ENCODE data around the gene GABBR2. TPM values are rescaled to one million over a fixed set of nuclear protein-coding genes. Genes with fewer than 3 reads are reported as not detected.

Gene GABBR2
- total RNA-seq, 1 donor from 2014 or later: 0.74 TPM

DNA sequence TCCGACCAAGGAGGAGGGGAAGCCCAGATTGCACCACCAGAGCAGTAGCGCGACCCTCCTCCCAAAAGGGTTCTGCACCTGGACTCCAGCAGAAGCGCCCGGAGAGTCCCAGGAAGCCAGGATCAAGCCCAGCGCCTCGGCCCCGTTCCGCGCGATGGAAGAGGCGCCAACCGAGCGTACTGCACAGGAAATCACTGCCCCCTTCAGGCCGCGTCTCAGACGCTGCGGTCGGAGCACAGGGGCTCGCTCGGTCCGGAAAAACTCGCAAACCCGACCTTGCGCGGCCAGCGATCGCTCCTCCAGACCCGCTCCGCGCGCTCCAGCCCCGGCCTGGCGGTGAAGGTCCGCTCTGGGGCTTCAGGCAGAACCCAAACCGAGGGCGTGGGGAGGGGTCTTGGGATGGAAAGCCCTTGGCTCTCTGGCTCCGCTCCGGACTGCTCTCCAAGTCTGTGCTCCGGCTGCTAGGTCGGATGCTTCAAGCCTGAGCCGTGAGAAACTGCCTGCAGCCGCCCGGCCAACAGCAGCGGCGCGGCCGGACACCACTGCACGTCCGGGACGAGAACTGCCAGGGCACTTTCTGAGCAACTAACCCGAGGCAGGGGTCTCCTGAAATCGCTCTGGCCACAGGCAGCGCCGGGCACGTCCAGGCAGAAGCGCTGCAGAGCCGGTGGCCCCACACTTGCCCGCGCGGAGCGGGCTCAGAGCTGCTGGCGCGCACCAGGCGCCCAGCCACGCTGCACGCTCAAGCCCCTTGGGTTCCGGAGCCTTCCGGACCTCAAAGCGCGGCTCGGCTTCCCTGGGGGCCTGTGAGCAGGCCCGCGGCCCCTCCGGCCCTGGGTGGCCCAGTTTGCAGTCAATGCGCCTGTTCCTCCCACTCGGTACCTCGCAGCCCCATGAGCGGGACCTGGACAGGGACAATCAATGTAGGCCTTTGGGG, 1.3 kb downstream of the GABBR2 start:
- Mint-ChIP-seq H3K9me3 (peaks cover 2% of the 10 kb centered on the region), H3K36me3 (no peaks in the 10 kb centered on the region), H3K4me1 (peaks cover 7% of the 10 kb centered on the region), H3K27me3 (ENCODE audit: low read depth) (peaks cover 86% of the 10 kb centered on the region), H3K4me3 (peak overlapping the region; percentile 59), H3K27ac (no peak overlapping the region)
- TF ChIP-seq, protein P1, sequence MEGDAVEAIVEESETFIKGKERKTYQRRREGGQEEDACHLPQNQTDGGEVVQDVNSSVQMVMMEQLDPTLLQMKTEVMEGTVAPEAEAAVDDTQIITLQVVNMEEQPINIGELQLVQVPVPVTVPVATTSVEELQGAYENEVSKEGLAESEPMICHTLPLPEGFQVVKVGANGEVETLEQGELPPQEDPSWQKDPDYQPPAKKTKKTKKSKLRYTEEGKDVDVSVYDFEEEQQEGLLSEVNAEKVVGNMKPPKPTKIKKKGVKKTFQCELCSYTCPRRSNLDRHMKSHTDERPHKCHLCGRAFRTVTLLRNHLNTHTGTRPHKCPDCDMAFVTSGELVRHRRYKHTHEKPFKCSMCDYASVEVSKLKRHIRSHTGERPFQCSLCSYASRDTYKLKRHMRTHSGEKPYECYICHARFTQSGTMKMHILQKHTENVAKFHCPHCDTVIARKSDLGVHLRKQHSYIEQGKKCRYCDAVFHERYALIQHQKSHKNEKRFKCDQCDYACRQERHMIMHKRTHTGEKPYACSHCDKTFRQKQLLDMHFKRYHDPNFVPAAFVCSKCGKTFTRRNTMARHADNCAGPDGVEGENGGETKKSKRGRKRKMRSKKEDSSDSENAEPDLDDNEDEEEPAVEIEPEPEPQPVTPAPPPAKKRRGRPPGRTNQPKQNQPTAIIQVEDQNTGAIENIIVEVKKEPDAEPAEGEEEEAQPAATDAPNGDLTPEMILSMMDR (IDR thresholded peaks at IDR 0.05; ENCODE audit: unreplicated experiment): peak; percentile 47
- peak in 1 of 2 experiments; percentile 72 for DNase-seq (ENCODE audit: low spot score in 2 of 2, unreplicated experiment in 2 of 2)

DNA sequence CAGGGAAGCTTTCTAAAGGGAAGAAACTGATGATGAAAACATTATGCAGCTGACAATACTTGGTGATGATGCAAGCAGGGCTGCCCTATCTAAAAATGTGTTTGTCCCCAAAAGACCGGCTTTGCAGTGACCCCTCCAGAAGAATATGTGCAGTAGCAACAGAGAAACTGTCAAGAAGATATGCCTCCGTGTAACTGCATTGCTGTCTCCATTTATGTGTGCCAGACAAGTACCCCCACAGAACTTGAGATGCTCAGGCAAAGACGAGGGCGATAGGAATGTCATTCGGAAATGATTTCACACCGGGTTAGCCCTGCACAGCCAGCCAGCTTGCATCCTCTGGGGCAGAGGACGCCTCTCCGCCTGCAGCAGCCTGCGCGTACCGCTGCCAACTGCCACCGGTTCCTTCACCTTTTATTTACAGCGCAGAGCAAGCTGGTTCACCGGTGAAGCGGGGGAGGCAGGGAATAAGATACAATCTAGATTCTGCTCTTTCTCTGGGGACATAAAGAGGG, 2.0 kb downstream of the GABBR2 start:
- DNase-seq (ENCODE audit: low spot score in 2 of 2, unreplicated experiment in 2 of 2): no peak
- peak overlapping the region; percentile 46 for H3K4me3 Mint-ChIP-seq
- H3K36me3 Mint-ChIP-seq: no peaks in the 10 kb centered on the region
- peaks cover 2% of the 10 kb centered on the region for H3K9me3 Mint-ChIP-seq
- no peak overlapping the region for H3K27ac Mint-ChIP-seq
- TF ChIP-seq, protein P1 (IDR thresholded peaks at IDR 0.05; ENCODE audit: unreplicated experiment): no peak
- H3K27me3 Mint-ChIP-seq (ENCODE audit: low read depth): peaks cover 86% of the 10 kb centered on the region
- peaks cover 7% of the 10 kb centered on the region for H3K4me1 Mint-ChIP-seq

DNA sequence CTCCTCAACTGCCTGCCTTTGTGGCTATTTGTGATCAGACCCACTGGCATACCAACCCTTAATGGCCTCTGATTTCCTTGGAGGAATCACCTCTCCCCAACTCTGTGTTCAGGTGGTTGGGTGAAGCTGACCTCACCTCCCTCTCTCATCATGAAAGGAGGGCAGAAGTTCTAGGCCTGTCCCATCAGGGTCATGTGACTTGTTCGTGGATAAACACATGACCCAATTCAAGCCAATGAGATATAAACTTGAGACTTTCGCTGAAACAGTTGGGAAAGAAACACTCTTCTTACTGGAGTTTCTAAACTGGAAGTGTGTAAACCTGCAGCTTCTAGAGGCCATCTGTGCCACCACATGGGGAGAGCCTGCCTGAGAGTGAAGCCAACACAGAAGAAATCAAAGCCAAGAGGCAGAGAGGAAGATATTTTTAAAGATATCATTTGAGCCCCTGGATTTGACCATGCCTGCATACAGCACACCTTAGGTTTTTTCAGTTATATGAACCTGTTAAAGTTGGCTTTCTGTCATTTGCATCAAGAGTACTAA, 5.8 kb downstream of the GABBR2 start:
- no peak for DNase-seq (ENCODE audit: low spot score in 2 of 2, unreplicated experiment in 2 of 2)
- no peak overlapping the region for H3K4me3 Mint-ChIP-seq
- TF ChIP-seq, protein P1 (IDR thresholded peaks at IDR 0.05; ENCODE audit: unreplicated experiment): no peak
- H3K27me3 Mint-ChIP-seq (ENCODE audit: low read depth): peaks cover 91% of the 10 kb centered on the region
- no peak overlapping the region for H3K27ac Mint-ChIP-seq
- peaks cover 8% of the 10 kb centered on the region for H3K9me3 Mint-ChIP-seq
- no peaks in the 10 kb centered on the region for H3K36me3 Mint-ChIP-seq
- H3K4me1 Mint-ChIP-seq: peaks cover 7% of the 10 kb centered on the region

DNA sequence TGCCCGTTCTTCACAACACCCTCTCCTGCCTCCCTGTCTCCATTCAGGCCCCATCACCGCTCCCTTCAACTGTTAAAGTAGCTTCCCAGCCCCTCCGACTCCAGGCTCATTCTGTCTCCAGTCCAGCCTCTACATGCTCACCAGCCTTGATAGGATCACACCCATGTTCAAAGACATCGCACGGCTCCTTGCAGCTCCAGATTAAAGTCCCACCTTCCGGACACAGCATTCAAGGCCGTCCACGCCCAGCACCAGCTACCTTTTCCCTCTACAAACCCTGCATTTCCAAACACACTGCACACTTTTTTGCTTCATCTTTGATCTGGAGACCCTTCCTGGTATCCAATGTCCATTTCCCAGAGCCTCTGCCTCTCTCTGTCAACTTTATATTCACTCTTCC, 6.4 kb downstream of the GABBR2 start:
- Mint-ChIP-seq H3K4me1 (peaks cover 7% of the 10 kb centered on the region), H3K9me3 (peaks cover 8% of the 10 kb centered on the region), H3K27me3 (ENCODE audit: low read depth) (peaks cover 90% of the 10 kb centered on the region), H3K36me3 (no peaks in the 10 kb centered on the region), H3K27ac (no peak overlapping the region), H3K4me3 (no peak overlapping the region)
- TF ChIP-seq, protein P1 (IDR thresholded peaks at IDR 0.05; ENCODE audit: unreplicated experiment): no peak
- no peak for DNase-seq (ENCODE audit: low spot score in 2 of 2, unreplicated experiment in 2 of 2)

DNA sequence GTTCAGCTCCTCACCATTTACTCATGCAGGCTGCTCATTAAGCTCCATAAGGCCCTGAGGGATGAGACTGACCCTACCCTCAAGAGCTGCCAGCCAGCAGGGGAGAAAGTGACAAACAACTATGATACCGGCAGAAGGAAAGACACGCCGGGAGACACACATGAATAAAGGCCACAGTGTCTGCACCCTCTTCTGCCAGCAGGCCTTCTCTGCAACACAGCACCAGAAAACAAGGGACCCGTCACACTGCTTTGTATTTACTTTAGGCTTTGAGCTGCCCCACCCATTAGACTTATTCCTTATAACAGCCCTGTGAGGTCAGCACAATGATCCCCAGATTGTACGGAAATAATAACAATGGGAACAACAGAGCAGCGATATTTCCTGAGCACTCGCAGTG, 7.2 kb downstream of the GABBR2 start:
- Mint-ChIP-seq H3K27me3 (ENCODE audit: low read depth) (peaks cover 89% of the 10 kb centered on the region), H3K4me1 (peaks cover under 1% of the 10 kb centered on the region), H3K27ac (no peak overlapping the region), H3K9me3 (peaks cover 8% of the 10 kb centered on the region), H3K36me3 (no peaks in the 10 kb centered on the region), H3K4me3 (no peak overlapping the region)
- TF ChIP-seq, protein P1 (IDR thresholded peaks at IDR 0.05; ENCODE audit: unreplicated experiment): no peak
- no peak for DNase-seq (ENCODE audit: low spot score in 2 of 2, unreplicated experiment in 2 of 2)

Data from mesothelial cell of epicardium (in vitro differentiated cells).